ENCODE results near the gene TFB2M. TPM values are rescaled to one million over a fixed set of nuclear protein-coding genes. Genes with fewer than 3 reads are reported as not detected.

Gene TFB2M
- total RNA-seq, 1 donor from 2014 or later, result 17.3 TPM

DNA sequence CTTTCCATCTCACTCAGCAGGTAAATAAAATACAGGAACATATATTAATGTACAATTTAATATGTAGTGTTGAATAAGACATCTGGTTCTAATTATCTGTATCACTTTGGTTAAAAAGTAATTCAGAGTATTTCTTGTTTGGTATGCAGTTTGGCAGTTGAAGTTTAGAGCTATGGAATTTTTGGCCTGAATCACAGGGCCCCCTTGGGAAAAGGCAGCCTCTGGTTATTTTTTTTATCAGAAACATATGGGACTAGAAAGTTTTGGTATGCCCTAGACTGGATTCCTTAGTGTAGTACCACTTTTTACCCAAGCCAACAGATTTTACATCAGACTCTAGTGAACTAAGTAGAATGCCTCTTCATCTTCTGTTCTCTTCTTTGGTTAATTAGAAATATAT is 26.6 kb upstream of the TFB2M start:
- no peaks in the 10 kb centered on the region for H3K9me3 Mint-ChIP-seq (ENCODE audit: unreplicated experiment)
- Histone ChIP-seq H3K9ac (ENCODE audit: low read length) (no peak overlapping the region), H3K9me3 (ENCODE audit: insufficient read depth, low read depth, low read length) (no peaks in the 10 kb centered on the region), H3K4me1 (ENCODE audit: insufficient read depth, low read length) (peaks cover 20% of the 10 kb centered on the region), H3K27ac (ENCODE audit: low read depth, low read length) (peak overlapping the region; percentile 54), H3K4me2 (ENCODE audit: low read length) (peak overlapping the region; percentile 60), H3K79me2 (ENCODE audit: insufficient read depth, low read length) (peaks cover 25% of the 10 kb centered on the region), H2AFZ (ENCODE audit: low read depth, low read length) (no peak overlapping the region), H3K27me3 (ENCODE audit: insufficient read depth, low read length) (no peaks in the 10 kb centered on the region), H4K20me1 (ENCODE audit: insufficient read depth, low read length) (no peaks in the 10 kb centered on the region), H3K4me3 (ENCODE audit: insufficient read depth, low read depth, low read length) (no peak overlapping the region), H3K36me3 (ENCODE audit: insufficient read depth, low read length) (no peaks in the 10 kb centered on the region)
- no peak overlapping the region for H3K27ac Mint-ChIP-seq (ENCODE audit: unreplicated experiment)
- no peak for TF ChIP-seq EZH2 (IDR thresholded peaks at IDR 0.05; ENCODE audit: insufficient read depth, low read length)
- TF ChIP-seq, protein P1, sequence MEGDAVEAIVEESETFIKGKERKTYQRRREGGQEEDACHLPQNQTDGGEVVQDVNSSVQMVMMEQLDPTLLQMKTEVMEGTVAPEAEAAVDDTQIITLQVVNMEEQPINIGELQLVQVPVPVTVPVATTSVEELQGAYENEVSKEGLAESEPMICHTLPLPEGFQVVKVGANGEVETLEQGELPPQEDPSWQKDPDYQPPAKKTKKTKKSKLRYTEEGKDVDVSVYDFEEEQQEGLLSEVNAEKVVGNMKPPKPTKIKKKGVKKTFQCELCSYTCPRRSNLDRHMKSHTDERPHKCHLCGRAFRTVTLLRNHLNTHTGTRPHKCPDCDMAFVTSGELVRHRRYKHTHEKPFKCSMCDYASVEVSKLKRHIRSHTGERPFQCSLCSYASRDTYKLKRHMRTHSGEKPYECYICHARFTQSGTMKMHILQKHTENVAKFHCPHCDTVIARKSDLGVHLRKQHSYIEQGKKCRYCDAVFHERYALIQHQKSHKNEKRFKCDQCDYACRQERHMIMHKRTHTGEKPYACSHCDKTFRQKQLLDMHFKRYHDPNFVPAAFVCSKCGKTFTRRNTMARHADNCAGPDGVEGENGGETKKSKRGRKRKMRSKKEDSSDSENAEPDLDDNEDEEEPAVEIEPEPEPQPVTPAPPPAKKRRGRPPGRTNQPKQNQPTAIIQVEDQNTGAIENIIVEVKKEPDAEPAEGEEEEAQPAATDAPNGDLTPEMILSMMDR (IDR thresholded peaks at IDR 0.05; ENCODE audit: insufficient read depth, low read depth, low read length), result no peak
- H3K27me3 Mint-ChIP-seq (ENCODE audit: low read depth, unreplicated experiment), result no peaks in the 10 kb centered on the region
- DNase-seq (ENCODE audit: low read depth) (peak; percentile 94), FAIRE-seq (no peak)
- no peak overlapping the region for H3K4me3 Mint-ChIP-seq (ENCODE audit: unreplicated experiment)
- peaks cover 10% of the 10 kb centered on the region for H3K36me3 Mint-ChIP-seq (ENCODE audit: low read depth, unreplicated experiment)
- H3K4me1 Mint-ChIP-seq (ENCODE audit: low read depth, unreplicated experiment), result peaks cover 4% of the 10 kb centered on the region

- Mint-ChIP-seq H3K9me3 (ENCODE audit: unreplicated experiment) (no peaks in the 10 kb centered on the region), H3K4me3 (ENCODE audit: unreplicated experiment) (no peak overlapping the region), H3K36me3 (ENCODE audit: low read depth, unreplicated experiment) (peaks cover 7% of the 10 kb centered on the region), H3K27ac (ENCODE audit: unreplicated experiment) (no peak overlapping the region), H3K4me1 (ENCODE audit: low read depth, unreplicated experiment) (peaks cover 5% of the 10 kb centered on the region), H3K27me3 (ENCODE audit: low read depth, unreplicated experiment) (no peaks in the 10 kb centered on the region)
- Histone ChIP-seq H3K27me3 (ENCODE audit: insufficient read depth, low read length) (no peaks in the 10 kb centered on the region), H2AFZ (ENCODE audit: low read depth, low read length) (no peak overlapping the region), H3K4me1 (ENCODE audit: insufficient read depth, low read length) (peaks cover 23% of the 10 kb centered on the region), H3K9ac (ENCODE audit: low read length) (no peak overlapping the region), H3K9me3 (ENCODE audit: insufficient read depth, low read depth, low read length) (no peaks in the 10 kb centered on the region), H3K27ac (ENCODE audit: low read depth, low read length) (peak overlapping the region; percentile 54), H4K20me1 (ENCODE audit: insufficient read depth, low read length) (no peaks in the 10 kb centered on the region), H3K4me2 (ENCODE audit: low read length) (no peak overlapping the region), H3K4me3 (ENCODE audit: insufficient read depth, low read depth, low read length) (no peak overlapping the region), H3K79me2 (ENCODE audit: insufficient read depth, low read length) (peaks cover 27% of the 10 kb centered on the region), H3K36me3 (ENCODE audit: insufficient read depth, low read length) (no peaks in the 10 kb centered on the region)
- TF ChIP-seq, protein P1 (IDR thresholded peaks at IDR 0.05; ENCODE audit: insufficient read depth, low read depth, low read length), result no peak
- TF ChIP-seq EZH2 (IDR thresholded peaks at IDR 0.05; ENCODE audit: insufficient read depth, low read length), result no peak
- DNase-seq (ENCODE audit: low read depth), result no peak
- FAIRE-seq, result no peak
Observed at GRCh38 chr1:246591958-246592357, 25.9 kb upstream of the TFB2M start.

DNA sequence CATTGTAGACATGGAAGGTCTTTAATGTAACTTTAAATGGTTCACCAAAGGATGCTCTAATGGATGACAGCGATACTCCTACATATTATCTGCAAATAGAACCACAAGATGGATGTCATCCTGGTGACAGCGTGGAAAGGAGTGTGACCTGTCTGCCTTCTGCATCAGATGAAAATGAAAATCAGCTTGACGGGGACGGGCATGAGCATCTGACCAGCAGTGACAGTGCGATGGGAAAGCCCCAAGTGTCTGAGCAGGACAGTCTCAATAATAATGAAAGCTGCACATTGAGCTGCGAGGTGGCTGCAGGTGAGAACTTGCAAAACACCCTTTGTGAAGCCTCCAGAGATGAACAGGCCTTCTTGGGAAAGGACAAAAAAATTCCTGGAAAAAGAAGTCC is 25.4 kb upstream of the TFB2M start:
- H3K4me1 ChIP-seq (ENCODE audit: insufficient read depth, low read length), result peaks cover 23% of the 10 kb centered on the region
- no peak overlapping the region for H2AFZ ChIP-seq (ENCODE audit: low read depth, low read length)
- no peaks in the 10 kb centered on the region for H4K20me1 ChIP-seq (ENCODE audit: insufficient read depth, low read length)
- H3K36me3 ChIP-seq (ENCODE audit: insufficient read depth, low read length), result no peaks in the 10 kb centered on the region
- H3K79me2 ChIP-seq (ENCODE audit: insufficient read depth, low read length), result peaks cover 32% of the 10 kb centered on the region
- H3K9me3 ChIP-seq (ENCODE audit: insufficient read depth, low read depth, low read length), result no peaks in the 10 kb centered on the region
- no peak overlapping the region for H3K27ac Mint-ChIP-seq (ENCODE audit: unreplicated experiment)
- FAIRE-seq (no peak), DNase-seq (ENCODE audit: low read depth) (no peak)
- H3K27me3 ChIP-seq (ENCODE audit: insufficient read depth, low read length), result no peaks in the 10 kb centered on the region
- H3K4me2 ChIP-seq (ENCODE audit: low read length), result no peak overlapping the region
- peaks cover 5% of the 10 kb centered on the region for H3K4me1 Mint-ChIP-seq (ENCODE audit: low read depth, unreplicated experiment)
- no peak overlapping the region for H3K27ac ChIP-seq (ENCODE audit: low read depth, low read length)
- H3K9me3 Mint-ChIP-seq (ENCODE audit: unreplicated experiment), result no peaks in the 10 kb centered on the region
- no peak overlapping the region for H3K4me3 ChIP-seq (ENCODE audit: insufficient read depth, low read depth, low read length)
- no peak overlapping the region for H3K9ac ChIP-seq (ENCODE audit: low read length)
- H3K36me3 Mint-ChIP-seq (ENCODE audit: low read depth, unreplicated experiment), result peaks cover 7% of the 10 kb centered on the region
- TF ChIP-seq, protein P1 (IDR thresholded peaks at IDR 0.05; ENCODE audit: insufficient read depth, low read depth, low read length), result no peak
- no peak for TF ChIP-seq EZH2 (IDR thresholded peaks at IDR 0.05; ENCODE audit: insufficient read depth, low read length)
- no peaks in the 10 kb centered on the region for H3K27me3 Mint-ChIP-seq (ENCODE audit: low read depth, unreplicated experiment)
- H3K4me3 Mint-ChIP-seq (ENCODE audit: unreplicated experiment), result no peak overlapping the region
